HG03139 (cell line): ENCODE data around the gene PAX7.

Experiments used
- ATAC-seq: cut with Tn5 transposase; IDR thresholded peaks from one replicate; pipeline ENCODE4 v1.9.1; 2021; ENCODE audit not compliant: unreplicated experiment

Gene PAX7

GRCh38 chr1:18640228-18641004, 9.8 kb downstream of the PAX7 start:
- no peak for ATAC-seq

GRCh38 chr1:18641005-18641941, 10.6 kb downstream of the PAX7 start:
- ATAC-seq: no peak

- no peak for ATAC-seq
These were observed 11.8 kb downstream of the PAX7 start for GRCh38 chr1:18642278-18643095.

GRCh38 chr1:18643154-18644012, 12.7 kb downstream of the PAX7 start:
- no peak for ATAC-seq

GRCh38 chr1:18644013-18644399, 13.4 kb downstream of the PAX7 start:
- no peak for ATAC-seq

- no peak for ATAC-seq
These were observed 13.8 kb downstream of the PAX7 start for GRCh38 chr1:18644446-18644845.

GRCh38 chr1:18644973-18645746, 14.5 kb downstream of the PAX7 start:
- no peak for ATAC-seq

GRCh38 chr1:18645747-18646090, 15.1 kb downstream of the PAX7 start:
- ATAC-seq: no peak

- no peak for ATAC-seq
These were observed 15.6 kb downstream of the PAX7 start for GRCh38 chr1:18646091-18646785.

- no peak for ATAC-seq
These were observed 16.3 kb downstream of the PAX7 start for GRCh38 chr1:18646786-18647410.

- no peak for ATAC-seq
These were observed 17.1 kb downstream of the PAX7 start for GRCh38 chr1:18647681-18648214.

- no peak for ATAC-seq
These were observed 19.2 kb downstream of the PAX7 start for GRCh38 chr1:18649693-18650370.

GRCh38 chr1:18651713-18652112, 21.1 kb downstream of the PAX7 start:
- ATAC-seq: no peak

- ATAC-seq: no peak
These were observed 22.1 kb downstream of the PAX7 start for GRCh38 chr1:18652791-18653190.

- no peak for ATAC-seq
These were observed 22.7 kb downstream of the PAX7 start for GRCh38 chr1:18653367-18653766.

GRCh38 chr1:18653916-18654315, 23.3 kb downstream of the PAX7 start:
- ATAC-seq: no peak

GRCh38 chr1:18654599-18654998, 24.0 kb downstream of the PAX7 start:
- ATAC-seq: no peak
